NCI-H146 (cell line): Measurements from ENCODE around the gene EMX1.
A peak's percentile ranks its signal among the peaks of the same experiment; 100 is the strongest.

Experiments used
- DNase-seq: peaks from one replicate; lab custom pipeline; 2025; lab: John Stamatoyannopoulos, UW

EMX1 gene

GRCh38 chr2:72924353-72925240 is 7.3 kb downstream of the EMX1 start:
- no peak for DNase-seq

- no peak for DNase-seq
These were observed 8.1 kb downstream of the EMX1 start for GRCh38 chr2:72925328-72925943.

- no peak for DNase-seq
These were observed 9.0 kb downstream of the EMX1 start for GRCh38 chr2:72926368-72926767.

- DNase-seq: no peak
These were observed 9.6 kb downstream of the EMX1 start for GRCh38 chr2:72926811-72927465.

GRCh38 chr2:72927619-72928550 is 10.6 kb downstream of the EMX1 start:
- no peak for DNase-seq

- no peak for DNase-seq
These were observed 11.7 kb downstream of the EMX1 start for GRCh38 chr2:72929010-72929409.

GRCh38 chr2:72931280-72931910 is 14.1 kb downstream of the EMX1 start:
- no peak for DNase-seq

GRCh38 chr2:72932045-72932740 is 14.9 kb downstream of the EMX1 start:
- DNase-seq: no peak

GRCh38 chr2:72932805-72933204 is 15.5 kb downstream of the EMX1 start:
- no peak for DNase-seq

- DNase-seq: no peak
These were observed 15.9 kb downstream of the EMX1 start for GRCh38 chr2:72933207-72933606.

GRCh38 chr2:72933646-72934151 is 16.4 kb downstream of the EMX1 start:
- DNase-seq: no peak

GRCh38 chr2:72934683-72935610 is 17.6 kb downstream of the EMX1 start:
- DNase-seq: peak; percentile 56

GRCh38 chr2:72935611-72935957 is 18.3 kb downstream of the EMX1 start:
- DNase-seq: no peak

GRCh38 chr2:72936660-72937355 is 19.5 kb downstream of the EMX1 start:
- no peak for DNase-seq

GRCh38 chr2:72937356-72937669 is 20.0 kb downstream of the EMX1 start:
- DNase-seq: no peak

GRCh38 chr2:72938455-72938854 is 21.1 kb downstream of the EMX1 start:
- DNase-seq: no peak

GRCh38 chr2:72940361-72940760 is 23.0 kb downstream of the EMX1 start:
- no peak for DNase-seq

- no peak for DNase-seq
These were observed 23.5 kb downstream of the EMX1 start for GRCh38 chr2:72940786-72941185.

GRCh38 chr2:72942293-72942692 is 25.0 kb downstream of the EMX1 start:
- no peak for DNase-seq
